ENCODE results near the gene DGKQ. TPM values are rescaled to one million over a fixed set of nuclear protein-coding genes. Genes with fewer than 3 reads are reported as not detected.

The DGKQ gene
- total and polyA plus RNA-seq, 2 of the 13 experiments (the other 11 are each of a cell fraction or from before 2014, with no cell fraction given) = 4.5 to 7.2 TPM

- TF ChIP-seq, protein P1, sequence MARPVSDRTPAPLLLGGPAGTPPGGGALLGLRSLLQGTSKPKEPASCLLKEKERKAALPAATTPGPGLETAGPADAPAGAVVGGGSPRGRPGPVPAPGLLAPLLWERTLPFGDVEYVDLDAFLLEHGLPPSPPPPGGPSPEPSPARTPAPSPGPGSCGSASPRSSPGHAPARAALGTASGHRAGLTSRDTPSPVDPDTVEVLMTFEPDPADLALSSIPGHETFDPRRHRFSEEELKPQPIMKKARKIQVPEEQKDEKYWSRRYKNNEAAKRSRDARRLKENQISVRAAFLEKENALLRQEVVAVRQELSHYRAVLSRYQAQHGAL (CRISPR knock-in tag; IDR thresholded peaks at IDR 0.05; ENCODE audit: not compliant biosample characterization) = no peak
- peak; percentile 82; the same call in 1 of the 2 replicates for TF ChIP-seq ZFX (CRISPR knock-in tag; IDR thresholded peaks at IDR 0.05; ENCODE audit: low read depth)
- TF ChIP-seq, protein P2, sequence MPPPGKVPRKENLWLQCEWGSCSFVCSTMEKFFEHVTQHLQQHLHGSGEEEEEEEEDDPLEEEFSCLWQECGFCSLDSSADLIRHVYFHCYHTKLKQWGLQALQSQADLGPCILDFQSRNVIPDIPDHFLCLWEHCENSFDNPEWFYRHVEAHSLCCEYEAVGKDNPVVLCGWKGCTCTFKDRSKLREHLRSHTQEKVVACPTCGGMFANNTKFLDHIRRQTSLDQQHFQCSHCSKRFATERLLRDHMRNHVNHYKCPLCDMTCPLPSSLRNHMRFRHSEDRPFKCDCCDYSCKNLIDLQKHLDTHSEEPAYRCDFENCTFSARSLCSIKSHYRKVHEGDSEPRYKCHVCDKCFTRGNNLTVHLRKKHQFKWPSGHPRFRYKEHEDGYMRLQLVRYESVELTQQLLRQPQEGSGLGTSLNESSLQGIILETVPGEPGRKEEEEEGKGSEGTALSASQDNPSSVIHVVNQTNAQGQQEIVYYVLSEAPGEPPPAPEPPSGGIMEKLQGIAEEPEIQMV (CRISPR knock-in tag; IDR thresholded peaks at IDR 0.05; ENCODE audit: low read depth) = peak; percentile 23; the same call in 1 of the 2 replicates
- peak; percentile 81 for TF ChIP-seq THAP11 (CRISPR knock-in tag; IDR thresholded peaks at IDR 0.05)
- peak; percentile 32; the same call in 1 of the 2 replicates for TF ChIP-seq ZNF782 (CRISPR knock-in tag; IDR thresholded peaks at IDR 0.05; ENCODE audit: borderline replicate concordance)
- peak; percentile 74; the same call in 1 of the 2 replicates for TF ChIP-seq HOMEZ (CRISPR knock-in tag; IDR thresholded peaks at IDR 0.05; ENCODE audit: low read depth)
- TF ChIP-seq ZNF431 (CRISPR knock-in tag; IDR thresholded peaks at IDR 0.05; ENCODE audit: borderline replicate concordance, low read depth) = peak; percentile 88; the same call in 1 of the 2 replicates
- TF ChIP-seq ZNF639 (CRISPR knock-in tag; conservative IDR thresholded peaks at IDR 0.05) = peak; percentile 92
- TF ChIP-seq, protein P3, sequence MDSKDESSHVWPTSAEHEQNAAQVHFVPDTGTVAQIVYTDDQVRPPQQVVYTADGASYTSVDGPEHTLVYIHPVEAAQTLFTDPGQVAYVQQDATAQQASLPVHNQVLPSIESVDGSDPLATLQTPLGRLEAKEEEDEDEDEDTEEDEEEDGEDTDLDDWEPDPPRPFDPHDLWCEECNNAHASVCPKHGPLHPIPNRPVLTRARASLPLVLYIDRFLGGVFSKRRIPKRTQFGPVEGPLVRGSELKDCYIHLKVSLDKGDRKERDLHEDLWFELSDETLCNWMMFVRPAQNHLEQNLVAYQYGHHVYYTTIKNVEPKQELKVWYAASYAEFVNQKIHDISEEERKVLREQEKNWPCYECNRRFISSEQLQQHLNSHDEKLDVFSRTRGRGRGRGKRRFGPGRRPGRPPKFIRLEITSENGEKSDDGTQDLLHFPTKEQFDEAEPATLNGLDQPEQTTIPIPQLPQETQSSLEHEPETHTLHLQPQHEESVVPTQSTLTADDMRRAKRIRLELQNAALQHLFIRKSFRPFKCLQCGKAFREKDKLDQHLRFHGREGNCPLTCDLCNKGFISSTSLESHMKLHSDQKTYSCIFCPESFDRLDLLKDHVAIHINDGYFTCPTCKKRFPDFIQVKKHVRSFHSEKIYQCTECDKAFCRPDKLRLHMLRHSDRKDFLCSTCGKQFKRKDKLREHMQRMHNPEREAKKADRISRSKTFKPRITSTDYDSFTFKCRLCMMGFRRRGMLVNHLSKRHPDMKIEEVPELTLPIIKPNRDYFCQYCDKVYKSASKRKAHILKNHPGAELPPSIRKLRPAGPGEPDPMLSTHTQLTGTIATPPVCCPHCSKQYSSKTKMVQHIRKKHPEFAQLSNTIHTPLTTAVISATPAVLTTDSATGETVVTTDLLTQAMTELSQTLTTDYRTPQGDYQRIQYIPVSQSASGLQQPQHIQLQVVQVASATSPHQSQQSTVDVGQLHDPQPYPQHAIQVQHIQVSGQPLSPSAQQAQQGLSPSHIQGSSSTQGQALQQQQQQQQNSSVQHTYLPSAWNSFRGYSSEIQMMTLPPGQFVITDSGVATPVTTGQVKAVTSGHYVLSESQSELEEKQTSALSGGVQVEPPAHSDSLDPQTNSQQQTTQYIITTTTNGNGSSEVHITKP (CRISPR knock-in tag; IDR thresholded peaks at IDR 0.05; ENCODE audit: low read depth) = peak; percentile 74
- TF ChIP-seq, protein P4, sequence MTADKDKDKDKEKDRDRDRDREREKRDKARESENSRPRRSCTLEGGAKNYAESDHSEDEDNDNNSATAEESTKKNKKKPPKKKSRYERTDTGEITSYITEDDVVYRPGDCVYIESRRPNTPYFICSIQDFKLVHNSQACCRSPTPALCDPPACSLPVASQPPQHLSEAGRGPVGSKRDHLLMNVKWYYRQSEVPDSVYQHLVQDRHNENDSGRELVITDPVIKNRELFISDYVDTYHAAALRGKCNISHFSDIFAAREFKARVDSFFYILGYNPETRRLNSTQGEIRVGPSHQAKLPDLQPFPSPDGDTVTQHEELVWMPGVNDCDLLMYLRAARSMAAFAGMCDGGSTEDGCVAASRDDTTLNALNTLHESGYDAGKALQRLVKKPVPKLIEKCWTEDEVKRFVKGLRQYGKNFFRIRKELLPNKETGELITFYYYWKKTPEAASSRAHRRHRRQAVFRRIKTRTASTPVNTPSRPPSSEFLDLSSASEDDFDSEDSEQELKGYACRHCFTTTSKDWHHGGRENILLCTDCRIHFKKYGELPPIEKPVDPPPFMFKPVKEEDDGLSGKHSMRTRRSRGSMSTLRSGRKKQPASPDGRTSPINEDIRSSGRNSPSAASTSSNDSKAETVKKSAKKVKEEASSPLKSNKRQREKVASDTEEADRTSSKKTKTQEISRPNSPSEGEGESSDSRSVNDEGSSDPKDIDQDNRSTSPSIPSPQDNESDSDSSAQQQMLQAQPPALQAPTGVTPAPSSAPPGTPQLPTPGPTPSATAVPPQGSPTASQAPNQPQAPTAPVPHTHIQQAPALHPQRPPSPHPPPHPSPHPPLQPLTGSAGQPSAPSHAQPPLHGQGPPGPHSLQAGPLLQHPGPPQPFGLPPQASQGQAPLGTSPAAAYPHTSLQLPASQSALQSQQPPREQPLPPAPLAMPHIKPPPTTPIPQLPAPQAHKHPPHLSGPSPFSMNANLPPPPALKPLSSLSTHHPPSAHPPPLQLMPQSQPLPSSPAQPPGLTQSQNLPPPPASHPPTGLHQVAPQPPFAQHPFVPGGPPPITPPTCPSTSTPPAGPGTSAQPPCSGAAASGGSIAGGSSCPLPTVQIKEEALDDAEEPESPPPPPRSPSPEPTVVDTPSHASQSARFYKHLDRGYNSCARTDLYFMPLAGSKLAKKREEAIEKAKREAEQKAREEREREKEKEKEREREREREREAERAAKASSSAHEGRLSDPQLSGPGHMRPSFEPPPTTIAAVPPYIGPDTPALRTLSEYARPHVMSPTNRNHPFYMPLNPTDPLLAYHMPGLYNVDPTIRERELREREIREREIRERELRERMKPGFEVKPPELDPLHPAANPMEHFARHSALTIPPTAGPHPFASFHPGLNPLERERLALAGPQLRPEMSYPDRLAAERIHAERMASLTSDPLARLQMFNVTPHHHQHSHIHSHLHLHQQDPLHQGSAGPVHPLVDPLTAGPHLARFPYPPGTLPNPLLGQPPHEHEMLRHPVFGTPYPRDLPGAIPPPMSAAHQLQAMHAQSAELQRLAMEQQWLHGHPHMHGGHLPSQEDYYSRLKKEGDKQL (CRISPR knock-in tag; IDR thresholded peaks at IDR 0.05; ENCODE audit: low read depth) = peak; percentile 86
- TF ChIP-seq SSRP1 (CRISPR knock-in tag; IDR thresholded peaks at IDR 0.05) = peak; percentile 82; the same call in 1 of the 2 replicates
- no peak for TF ChIP-seq ZNF383 (CRISPR knock-in tag; IDR thresholded peaks at IDR 0.05; ENCODE audit: borderline replicate concordance)
Observed at GRCh38 chr4:992297-993110, 19.1 kb upstream of the DGKQ start (continued).
